Neural crest cell (in vitro differentiated cells): ENCODE measurements around the gene CSF2. TPM values are rescaled to one million over a fixed set of nuclear protein-coding genes. Genes with fewer than 3 reads are reported as not detected.

Source experiments
- DNase-seq: peaks from one replicate; pipeline ENCODE4 v3.0.0; 2021; ENCODE audit warnings: low read depth, mixed read lengths, low spot score
- H3K27ac Mint-ChIP-seq: one replicate; pipeline ENCODE4 v1.8.0; 2021; ENCODE audit warnings: mild to moderate bottlenecking, mixed read lengths; ENCODE audit not compliant: unreplicated experiment
- H3K27me3 Mint-ChIP-seq: 2 replicates; pipeline ENCODE4 v1.8.0; 2021; ENCODE audit warnings: low read depth, mild to moderate bottlenecking, mixed read lengths
- H3K36me3 Mint-ChIP-seq: 2 replicates; pipeline ENCODE4 v1.8.0; 2021; ENCODE audit warnings: low read depth, mild to moderate bottlenecking, mixed read lengths
- H3K4me1 Mint-ChIP-seq: 2 replicates; pipeline ENCODE4 v1.8.0; 2021; ENCODE audit warnings: mixed read lengths
- H3K4me3 Mint-ChIP-seq: one replicate; pipeline ENCODE4 v1.8.0; 2021; ENCODE audit warnings: mild to moderate bottlenecking, mixed read lengths
- H3K9me3 Mint-ChIP-seq: 2 replicates; pipeline ENCODE4 v1.8.0; 2021; ENCODE audit warnings: mixed read lengths
- CTCF ChIP-seq: fragments of 200-600 bp; sonication (generic); conservative IDR thresholded peaks from 2 replicates; pipeline ENCODE4 v1.5.0; 2021; ENCODE audit warnings: antibody characterized with exemption, mild to moderate bottlenecking
- total RNA-seq: library from RNA; stranded (reverse); gene quantifications from 2 replicates; pipeline ENCODE4 v1.2.1, GENCODE V29; 2021

The CSF2 gene
- total RNA-seq, 1 donor from 2014 or later: not detected

GRCh38 chr5:132081458-132081857 is 7.9 kb downstream of the CSF2 start:
- Mint-ChIP-seq H3K4me3 (no peak overlapping the region), H3K27ac (no peak overlapping the region), H3K36me3 (no peaks in the 10 kb centered on the region), H3K27me3 (no peaks in the 10 kb centered on the region), H3K9me3 (no peaks in the 10 kb centered on the region), H3K4me1 (no peaks in the 10 kb centered on the region)
- TF ChIP-seq CTCF: no peak
- no peak for DNase-seq

- H3K4me3 Mint-ChIP-seq: no peak overlapping the region
- TF ChIP-seq CTCF: no peak
- no peak for DNase-seq
- H3K9me3 Mint-ChIP-seq: no peaks in the 10 kb centered on the region
- H3K4me1 Mint-ChIP-seq: no peaks in the 10 kb centered on the region
- H3K27me3 Mint-ChIP-seq: no peaks in the 10 kb centered on the region
- no peaks in the 10 kb centered on the region for H3K36me3 Mint-ChIP-seq
- H3K27ac Mint-ChIP-seq: no peak overlapping the region
Observed at GRCh38 chr5:132082329-132083023, 8.9 kb downstream of the CSF2 start.

- TF ChIP-seq CTCF: no peak
- Mint-ChIP-seq H3K4me3 (no peak overlapping the region), H3K36me3 (no peaks in the 10 kb centered on the region), H3K9me3 (no peaks in the 10 kb centered on the region), H3K27me3 (no peaks in the 10 kb centered on the region), H3K4me1 (no peaks in the 10 kb centered on the region), H3K27ac (no peak overlapping the region)
- DNase-seq: no peak
Observed at GRCh38 chr5:132083071-132083678, 9.6 kb downstream of the CSF2 start.

- no peak for TF ChIP-seq CTCF
Observed at GRCh38 chr5:132085686-132086085, 12.1 kb downstream of the CSF2 start.

GRCh38 chr5:132086277-132086794 is 12.7 kb downstream of the CSF2 start:
- Mint-ChIP-seq H3K27me3 (no peaks in the 10 kb centered on the region), H3K27ac (no peak overlapping the region), H3K9me3 (no peaks in the 10 kb centered on the region), H3K36me3 (no peaks in the 10 kb centered on the region), H3K4me3 (no peak overlapping the region), H3K4me1 (no peaks in the 10 kb centered on the region)
- no peak for TF ChIP-seq CTCF
- no peak for DNase-seq

More at GRCh38 chr5:132085686-132086085, 12.1 kb downstream of the CSF2 start:
- Mint-ChIP-seq H3K4me3 (no peak overlapping the region), H3K27me3 (no peaks in the 10 kb centered on the region), H3K36me3 (no peaks in the 10 kb centered on the region), H3K4me1 (no peaks in the 10 kb centered on the region), H3K9me3 (no peaks in the 10 kb centered on the region), H3K27ac (no peak overlapping the region)
- no peak for DNase-seq
